SHP77 (cell line): ENCODE measurements around the gene RIMBP2.
A peak's percentile ranks its signal among the peaks of the same experiment; 100 is the strongest.

ENCODE experiments used
- DNase-seq, 2 experiments: peaks; one replicate each; lab custom pipeline; 2025; lab: John Stamatoyannopoulos, UW

The RIMBP2 gene

DNA sequence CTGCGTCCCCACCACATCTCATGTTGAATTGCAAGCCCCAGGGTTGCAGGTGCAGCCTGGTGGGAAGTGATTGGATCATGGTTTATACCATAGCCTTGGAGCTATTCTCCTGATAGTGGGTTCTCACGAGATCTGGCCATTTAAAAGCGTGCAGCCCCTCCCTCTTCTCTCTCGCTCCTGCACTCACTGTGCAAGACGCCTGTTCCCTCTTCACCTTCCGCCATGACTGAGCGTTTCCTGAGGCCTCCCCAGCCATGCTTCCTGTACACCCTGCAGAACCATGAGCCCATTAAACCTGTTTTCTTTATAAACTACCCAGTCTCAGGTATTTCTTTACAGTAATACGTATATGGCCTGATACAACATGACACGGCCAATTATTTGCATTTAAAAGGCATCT, 146.6 kb downstream of the RIMBP2 start:
- no peak for DNase-seq

GRCh38 chr12:130568501-130568900, 147.6 kb downstream of the RIMBP2 start:
- no peak for DNase-seq

GRCh38 chr12:130568041-130568440, 148.1 kb downstream of the RIMBP2 start:
- DNase-seq = no peak

GRCh38 chr12:130566446-130567155, 149.5 kb downstream of the RIMBP2 start:
- DNase-seq = no peak

DNA sequence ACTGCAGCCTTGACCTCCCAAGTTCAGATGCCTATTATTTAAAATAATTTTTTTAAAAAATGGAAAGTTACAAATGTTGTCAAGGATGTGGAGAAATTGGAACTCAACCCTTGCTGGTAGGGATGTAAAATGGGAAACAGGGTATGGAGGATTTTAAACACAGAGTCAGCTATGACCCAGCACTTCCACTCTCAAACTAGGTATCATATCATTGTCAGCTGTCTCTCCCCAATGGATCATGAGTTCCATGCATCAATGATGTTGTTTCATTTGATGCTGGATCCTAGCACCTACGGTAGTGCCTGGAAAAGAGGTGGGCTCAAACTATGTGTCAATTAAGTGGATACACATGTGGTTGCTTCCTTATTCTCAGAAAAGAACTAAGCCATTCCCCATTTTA, 150.9 kb downstream of the RIMBP2 start:
- no peak for DNase-seq

DNA sequence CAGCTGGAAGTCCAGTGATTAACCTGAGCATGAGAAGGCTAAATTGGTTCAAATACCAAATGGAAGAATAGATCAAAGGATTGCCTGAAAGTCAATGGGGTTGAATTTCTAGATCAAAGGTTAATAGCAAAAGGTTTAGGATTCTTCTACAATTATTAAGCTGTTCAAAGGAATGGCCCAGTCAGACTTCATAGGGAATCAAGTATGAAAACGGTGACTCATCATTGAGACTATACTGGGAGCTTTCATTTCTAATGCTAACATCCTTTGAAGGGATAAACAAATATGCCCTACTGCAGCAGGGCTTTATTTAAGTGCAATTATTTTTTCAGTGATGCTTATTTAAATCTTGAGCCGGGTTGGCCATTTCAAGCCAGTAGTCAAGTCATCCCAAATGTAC, 152.8 kb downstream of the RIMBP2 start:
- DNase-seq = no peak

DNA sequence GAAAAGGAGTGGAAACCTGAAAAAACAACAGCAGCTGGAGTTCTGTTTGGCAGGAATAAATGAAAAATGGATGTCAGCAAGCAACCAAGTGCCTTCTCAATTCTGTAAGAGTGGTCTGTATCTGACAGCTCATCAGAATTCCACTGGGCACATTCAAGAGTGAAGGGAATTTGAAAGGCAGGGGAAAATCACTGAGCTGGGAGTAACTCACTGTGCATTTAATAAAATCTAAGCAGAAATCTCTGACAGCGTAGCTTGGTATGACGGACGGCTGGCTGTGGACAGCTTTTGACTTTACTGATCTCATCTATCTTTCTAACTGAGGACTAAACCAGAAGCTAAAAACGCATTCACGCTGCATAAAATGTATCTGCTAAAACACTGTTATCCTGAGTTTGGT, 153.4 kb downstream of the RIMBP2 start:
- no peak for DNase-seq

- DNase-seq = no peak
Observed at GRCh38 chr12:130560321-130560720, 155.8 kb downstream of the RIMBP2 start.

DNA sequence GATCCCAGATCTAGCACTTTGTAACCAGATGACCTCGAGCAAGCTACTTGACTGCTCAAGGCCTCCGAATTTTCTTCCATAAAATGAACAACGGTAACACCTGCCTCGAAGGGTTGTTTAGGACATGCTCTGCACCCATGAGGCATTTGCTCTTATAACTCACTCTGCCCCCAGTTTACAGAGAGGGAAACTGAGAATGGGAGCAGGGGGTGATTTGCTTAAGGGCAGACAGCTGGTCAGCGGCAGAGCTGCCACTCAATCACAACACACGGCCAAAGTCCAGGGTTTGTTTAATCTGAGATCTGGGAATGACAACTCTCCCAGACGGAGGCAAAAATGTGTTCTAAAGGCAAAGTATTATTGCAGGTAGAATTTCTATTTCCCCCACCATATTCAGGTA, 156.3 kb downstream of the RIMBP2 start:
- no peak for DNase-seq

DNA sequence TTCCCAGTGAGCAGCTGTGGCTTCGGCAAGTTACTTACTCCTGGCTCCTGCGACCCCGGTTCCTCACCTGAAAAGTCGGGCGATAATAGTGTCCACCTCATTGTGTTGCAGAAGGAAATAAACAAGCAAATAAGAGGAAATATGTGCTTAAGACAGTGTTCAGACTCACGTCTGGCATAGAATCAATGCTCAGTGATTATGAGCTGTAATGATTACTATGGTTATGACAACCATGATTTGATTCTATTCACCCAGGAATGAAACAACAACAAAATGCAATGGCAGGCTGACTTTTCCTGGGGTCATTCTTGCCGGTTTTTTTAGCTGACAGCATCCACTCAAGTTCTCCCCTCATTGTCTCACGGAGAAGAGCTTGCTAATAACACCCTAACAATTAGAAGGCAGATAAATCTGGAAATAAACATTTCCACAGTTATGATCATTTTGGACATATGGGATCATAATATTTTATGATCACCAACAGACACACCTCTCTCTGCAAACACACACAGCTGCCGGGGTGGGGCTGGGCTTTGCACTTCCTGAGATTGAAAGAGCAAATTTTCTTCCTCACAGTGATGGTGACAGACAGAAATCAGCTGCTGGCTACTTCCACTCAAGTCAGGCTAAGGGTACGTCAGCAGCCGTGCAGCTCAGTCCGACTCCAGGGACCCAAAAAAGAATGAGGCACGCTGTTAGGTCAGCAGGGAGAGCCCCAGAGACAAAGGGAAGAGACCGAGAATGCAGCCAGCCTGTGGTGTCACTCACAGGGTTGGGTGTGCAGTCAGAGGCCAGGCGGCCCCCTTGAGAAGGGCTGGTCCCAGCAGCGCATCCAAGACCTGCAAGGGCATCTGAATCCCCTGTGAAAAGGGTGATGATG, 158.0 kb downstream of the RIMBP2 start:
- peak; percentile 61 to 78 for DNase-seq

DNA sequence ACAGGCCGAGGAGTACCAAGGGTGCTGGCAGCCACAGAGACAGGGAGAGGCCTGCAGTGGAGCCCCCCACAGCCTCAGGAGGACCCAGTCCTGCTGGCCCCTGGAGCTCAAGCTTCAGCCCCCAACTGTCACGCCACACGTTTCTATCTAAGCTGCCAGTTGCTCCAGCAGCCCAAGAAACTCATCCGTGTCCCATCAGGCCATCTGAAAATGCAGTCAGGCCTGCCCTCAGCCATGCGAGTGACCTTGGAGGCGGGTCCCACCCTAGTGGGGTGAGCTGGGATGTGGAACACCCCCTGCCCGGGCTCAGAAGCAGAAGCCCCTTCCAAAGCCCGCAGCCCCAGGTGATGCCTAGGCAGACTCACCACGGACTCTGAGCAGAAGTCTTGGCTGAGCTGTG, 158.9 kb downstream of the RIMBP2 start:
- no peak for DNase-seq

- no peak for DNase-seq
Observed at GRCh38 chr12:130556486-130557055, 159.5 kb downstream of the RIMBP2 start.

DNA sequence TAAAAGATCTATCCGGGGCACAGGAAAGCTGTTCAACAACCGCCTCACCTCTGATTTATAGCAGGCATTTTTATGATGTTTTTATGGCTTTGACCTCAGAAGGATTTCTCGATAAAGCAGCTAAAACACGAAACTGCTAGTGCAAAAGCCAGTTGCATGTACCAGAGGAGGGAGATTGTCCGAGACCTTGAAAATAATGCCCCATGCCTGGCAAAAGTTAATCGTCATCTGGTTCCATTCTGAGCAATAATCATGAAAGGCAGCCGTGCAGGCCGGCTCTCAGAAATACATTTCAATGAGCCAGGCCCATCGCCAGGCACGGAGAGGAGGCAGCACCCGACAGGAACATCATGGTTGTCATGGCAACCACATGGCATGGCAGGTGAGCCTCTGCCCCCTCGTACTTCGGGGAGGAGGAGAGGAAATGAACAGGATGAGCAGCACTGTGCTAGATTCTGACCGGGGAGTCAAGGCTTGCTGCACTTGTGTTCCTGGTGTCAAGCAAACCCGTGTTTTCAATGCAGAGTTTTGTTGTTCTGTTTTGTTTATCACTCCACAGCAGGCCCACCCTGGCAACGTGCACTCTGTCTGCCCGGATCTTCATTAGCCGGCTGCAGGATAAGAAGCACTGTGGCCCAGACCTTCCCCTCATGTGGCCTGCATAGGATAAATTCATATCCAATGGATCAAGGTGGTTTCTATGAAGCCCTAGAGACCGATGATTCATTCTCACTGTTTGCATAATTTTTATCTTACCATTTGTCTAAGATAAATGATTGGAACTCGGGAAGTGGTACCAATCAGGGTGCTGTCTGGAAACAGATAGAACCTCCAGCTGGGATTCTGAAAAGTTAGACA, 160.2 kb downstream of the RIMBP2 start:
- peak; percentile 92 to 96 for DNase-seq

GRCh38 chr12:130555221-130555620, 160.9 kb downstream of the RIMBP2 start:
- DNase-seq = no peak

GRCh38 chr12:130552483-130552996, 163.6 kb downstream of the RIMBP2 start:
- DNase-seq = no peak

DNA sequence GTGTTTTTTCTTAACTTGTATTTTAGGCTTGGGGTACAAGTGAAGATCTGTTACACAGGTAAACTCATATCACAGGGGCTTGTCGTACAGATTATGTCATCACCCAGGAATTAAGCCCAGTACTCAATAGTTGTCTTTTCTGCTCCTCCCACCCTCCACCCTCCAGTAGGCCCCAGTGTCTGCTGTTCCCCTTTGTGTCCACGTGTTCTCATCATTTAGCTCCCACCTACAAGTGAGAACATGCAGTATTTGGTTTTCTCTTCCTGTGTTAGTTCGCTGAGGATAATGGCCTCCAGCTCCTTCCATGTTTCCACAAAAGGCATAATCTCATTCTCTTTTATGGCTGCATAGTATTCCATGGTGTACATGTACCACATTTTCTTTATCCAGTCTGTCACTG, 166.7 kb downstream of the RIMBP2 start:
- no peak for DNase-seq

- DNase-seq = no peak
Observed at GRCh38 chr12:130547480-130548155, 168.5 kb downstream of the RIMBP2 start.

DNA sequence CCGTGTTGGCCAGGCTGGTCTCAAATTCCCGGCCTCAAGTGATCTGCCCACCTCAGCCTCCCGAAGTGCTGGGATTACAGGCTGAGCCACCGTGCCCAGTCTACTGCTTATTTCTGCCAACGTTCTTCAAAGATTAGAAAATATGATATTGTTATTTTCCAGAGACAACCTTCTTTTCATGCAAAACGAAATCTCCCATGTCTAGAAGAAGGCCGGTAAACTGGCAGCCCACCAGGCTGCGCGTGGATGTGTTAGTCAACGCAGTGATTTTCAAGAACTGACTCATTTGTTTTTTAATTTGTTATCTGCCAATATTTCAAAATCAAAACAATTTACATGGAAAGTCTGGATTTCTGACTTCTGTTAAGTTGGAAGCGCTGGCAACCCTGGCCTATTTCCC, 169.6 kb downstream of the RIMBP2 start:
- no peak for DNase-seq

DNA sequence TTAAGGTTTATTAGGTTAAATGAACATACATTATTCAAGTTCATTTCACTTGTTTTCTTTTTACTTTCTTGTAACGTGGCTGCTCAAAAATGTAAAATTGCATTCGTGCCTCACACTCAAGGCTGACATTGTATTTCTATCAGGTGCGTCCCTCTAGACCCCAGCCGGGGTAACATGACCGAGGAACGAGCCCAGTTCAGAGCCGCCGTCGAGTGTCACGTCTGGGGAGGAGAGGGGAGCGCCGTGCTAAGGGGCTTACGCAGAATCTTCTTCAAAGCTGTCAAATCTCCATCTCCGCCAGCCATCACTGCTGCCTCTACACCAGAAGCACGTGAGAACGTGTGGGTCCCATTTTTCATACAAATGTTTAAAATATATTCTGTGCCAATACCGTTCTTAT, 170.6 kb downstream of the RIMBP2 start:
- no peak for DNase-seq

DNA sequence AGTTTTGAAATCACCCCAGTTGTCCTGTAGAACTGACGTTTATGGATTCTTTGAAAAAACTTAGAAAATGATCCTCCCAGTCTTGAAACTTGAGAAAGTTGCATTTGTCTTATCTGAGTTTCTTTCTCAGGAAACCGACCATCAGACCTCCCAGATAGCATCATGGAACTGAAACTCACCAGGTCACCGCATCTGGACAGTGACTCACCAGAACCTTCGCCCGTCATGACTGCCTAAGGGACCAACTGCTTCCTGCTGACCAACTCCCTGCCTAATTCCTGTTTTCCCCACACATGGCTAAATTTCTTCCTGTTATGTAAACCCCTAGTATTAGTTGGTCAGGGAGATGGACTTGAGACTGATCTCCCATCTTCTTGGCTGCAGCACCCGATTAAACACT, 175.7 kb downstream of the RIMBP2 start:
- no peak for DNase-seq

DNA sequence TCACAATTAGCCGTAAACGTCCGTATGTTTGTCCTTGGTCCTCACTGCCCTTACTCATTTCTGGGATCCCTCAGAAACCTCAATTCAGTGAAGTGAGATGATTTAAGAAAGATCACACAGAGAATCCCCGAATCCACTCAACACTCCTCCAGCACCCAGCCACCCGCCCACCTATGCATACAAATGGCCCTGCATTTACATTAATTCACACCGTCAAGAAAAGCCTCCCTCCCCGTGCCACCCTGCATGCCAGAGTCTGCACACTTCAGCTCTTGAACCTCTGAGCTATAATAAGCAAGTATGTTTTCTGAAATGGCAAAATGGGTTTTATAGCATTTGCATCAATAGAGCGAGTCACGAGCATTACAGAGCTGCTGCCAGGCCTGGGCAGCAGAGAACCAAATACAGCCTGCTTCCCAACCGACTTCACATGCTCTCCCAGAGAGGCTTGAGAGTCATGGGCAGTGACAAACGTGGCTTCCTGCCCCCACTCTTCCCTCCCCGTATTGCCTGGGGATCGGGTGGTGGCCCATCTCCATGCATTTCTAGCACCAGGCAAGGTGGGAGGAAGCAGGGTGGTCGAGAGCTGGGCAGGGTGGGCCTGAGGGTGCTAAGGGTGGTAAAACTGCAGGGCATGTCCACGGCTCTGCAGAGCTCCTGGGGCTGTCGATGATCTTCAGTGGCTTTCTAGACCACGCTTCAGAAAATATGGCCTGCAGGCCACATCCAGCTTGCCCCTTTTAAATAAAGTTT, 177.6 kb downstream of the RIMBP2 start:
- no peak for DNase-seq
